GM18868 (cell line): ENCODE measurements around the gene TGFBR1.

Experiments
- ATAC-seq: cut with Tn5 transposase; IDR thresholded peaks from one replicate; pipeline ENCODE4 v1.9.1; 2021; ENCODE audit warnings: mild to moderate bottlenecking, moderate library complexity; ENCODE audit not compliant: unreplicated experiment

Gene TGFBR1

DNA sequence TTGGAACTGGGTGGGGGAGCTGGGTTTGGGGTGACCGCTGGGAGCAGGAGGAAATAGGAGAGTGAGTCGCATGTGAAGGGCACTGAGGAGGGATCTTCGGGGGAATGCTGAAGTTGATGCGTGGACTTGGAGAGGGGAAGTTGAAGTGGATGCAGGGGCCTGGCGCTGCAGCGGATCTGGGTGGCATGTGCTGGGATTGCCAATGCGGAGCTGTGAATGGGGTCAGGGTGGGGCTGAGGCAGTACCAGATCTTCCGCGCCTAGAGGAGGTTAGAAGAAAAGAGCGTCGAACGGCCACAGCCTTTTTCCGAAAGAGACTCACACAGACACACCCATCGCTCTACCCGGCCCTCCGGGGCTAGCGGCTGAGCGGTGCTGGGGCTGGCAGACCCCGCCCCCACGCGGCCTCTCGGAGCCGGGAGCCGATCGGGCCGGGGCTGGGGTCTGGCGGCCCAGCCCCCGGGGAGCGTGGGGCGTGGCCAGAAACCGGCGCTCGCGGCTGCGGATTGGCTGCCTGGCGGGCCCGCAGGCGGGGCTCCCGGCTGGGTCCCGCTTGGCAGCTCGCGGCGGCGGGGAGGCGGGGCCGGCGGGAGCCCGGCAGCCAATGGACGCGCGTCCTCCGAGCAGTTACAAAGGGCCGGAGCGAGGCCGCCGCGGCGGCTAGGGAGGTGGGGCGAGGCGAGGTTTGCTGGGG, at the start of gene TGFBR1:
Gene TGFBR1, plus strand, starts transcription at position 655 of the 693 bp plus-strand sequence. CDS start 93 bp downstream, outside the sequence.
- ATAC-seq: peak; percentile 89

DNA sequence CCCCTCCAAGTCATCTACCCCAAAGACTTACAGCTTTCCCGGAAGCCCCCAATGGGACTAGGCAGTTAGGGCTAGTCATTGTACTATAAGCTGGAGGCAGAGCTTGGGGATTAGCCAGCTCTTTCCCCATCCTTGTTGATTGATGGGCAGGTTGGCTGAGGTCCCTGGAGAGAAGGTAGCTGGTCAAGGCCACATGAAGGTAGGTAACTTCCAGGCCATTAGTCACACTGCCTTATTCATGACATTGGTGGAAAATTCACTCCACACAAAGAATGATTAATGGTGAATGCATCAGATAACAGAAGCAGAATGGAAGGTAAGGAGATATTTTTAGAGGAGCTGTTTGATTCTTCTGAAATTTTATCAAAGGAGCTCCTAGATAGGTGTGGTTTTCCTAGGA, 49.5 kb upstream of the TGFBR1 start:
- ATAC-seq: no peak

DNA sequence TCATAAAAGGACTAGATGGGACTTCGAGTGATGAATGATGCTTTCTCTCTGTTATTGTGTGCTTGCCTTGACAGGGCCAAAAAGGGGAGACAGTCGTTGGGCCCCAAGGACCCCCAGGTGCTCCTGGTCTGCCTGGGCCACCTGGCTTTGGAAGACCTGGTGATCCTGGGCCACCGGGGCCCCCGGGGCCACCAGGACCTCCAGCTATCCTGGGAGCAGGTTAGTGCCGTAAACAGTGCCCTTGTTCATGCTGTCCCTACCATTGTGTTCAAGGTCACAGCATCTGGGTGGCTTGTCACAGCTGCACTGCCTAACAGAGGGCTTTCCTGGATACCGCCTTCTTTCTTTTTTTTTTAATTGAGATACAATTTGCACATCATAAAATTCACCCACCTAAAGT, 48.7 kb upstream of the TGFBR1 start:
- no peak for ATAC-seq

DNA sequence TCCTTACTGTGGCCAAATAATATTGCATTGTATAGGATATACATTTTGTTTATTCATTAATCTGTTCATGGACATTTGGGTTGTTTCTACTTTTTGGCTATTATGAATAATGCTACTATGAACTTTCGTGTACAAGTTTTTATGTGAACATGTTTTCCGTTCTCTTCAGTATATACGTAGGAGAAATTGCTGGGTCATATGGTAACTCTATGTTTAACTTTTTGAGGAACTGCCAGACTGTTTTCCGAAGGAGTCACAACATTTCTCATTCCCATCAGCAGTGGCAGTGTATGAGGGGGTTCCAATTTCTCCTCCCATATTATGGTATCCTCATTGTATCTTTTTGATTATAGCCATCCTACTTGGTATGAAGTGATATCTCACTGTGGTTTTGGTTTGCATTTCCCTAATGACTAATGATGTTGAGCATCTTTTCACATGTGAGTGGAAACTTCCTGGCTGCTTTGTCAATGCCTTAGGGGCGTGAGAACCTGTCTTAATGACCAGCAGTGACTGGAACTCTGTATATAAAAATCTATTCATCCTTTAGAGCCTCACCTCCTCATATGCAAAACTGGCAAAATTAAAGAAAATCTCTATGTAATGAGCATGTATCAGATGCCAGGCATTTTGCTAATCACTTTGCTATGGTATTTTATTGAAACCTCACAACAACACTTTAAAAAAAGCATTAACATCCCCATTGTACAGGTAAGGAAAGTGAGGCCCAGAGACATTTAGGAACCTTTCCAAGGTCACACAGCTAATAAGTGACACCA, 47.8 kb upstream of the TGFBR1 start:
- no peak for ATAC-seq

DNA sequence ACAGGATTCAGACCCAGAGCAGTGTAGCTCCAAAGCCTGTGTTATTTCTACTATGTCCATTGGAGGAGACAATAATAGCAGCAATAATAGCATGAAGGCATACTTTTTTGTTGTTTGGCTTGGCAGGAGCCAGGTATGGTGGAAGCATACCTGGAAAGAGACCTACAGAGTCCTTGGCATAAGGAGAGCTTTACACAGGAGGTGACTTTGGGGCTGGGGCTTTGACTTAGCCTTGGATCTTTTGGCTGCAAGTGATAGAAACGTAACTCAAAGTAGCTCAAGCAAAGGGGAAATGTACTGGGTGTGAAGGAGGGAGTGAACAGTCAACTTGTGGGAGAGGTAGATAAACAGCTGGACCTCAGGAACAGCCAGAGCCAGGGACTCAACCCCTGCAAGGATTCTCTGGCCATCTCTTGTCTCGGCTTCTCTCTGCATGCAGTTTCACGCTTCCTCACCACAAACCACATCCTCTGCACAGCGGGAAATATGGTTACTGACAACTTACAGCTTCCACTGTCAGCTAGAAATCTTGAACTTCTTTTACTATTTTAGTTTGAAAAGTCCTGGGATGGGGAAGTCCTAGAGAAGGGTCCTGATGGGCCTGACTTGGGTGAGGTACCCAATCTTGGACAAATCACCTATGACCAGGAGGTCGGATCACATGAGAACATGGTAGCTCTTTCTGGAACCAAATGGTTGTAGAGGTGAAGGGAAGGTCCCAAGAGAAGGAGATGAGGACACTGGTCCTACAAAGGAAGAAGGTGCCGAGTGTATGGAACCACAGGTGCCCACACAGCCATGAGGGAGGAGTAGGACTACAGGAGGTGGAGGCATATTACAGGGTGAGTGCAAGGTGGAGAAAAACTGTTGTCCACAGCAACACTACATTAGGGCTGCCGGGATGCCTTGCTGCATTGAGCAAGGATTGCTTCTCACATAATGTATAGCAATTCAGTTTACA, 47.0 kb upstream of the TGFBR1 start:
- peak; percentile 71 for ATAC-seq

DNA sequence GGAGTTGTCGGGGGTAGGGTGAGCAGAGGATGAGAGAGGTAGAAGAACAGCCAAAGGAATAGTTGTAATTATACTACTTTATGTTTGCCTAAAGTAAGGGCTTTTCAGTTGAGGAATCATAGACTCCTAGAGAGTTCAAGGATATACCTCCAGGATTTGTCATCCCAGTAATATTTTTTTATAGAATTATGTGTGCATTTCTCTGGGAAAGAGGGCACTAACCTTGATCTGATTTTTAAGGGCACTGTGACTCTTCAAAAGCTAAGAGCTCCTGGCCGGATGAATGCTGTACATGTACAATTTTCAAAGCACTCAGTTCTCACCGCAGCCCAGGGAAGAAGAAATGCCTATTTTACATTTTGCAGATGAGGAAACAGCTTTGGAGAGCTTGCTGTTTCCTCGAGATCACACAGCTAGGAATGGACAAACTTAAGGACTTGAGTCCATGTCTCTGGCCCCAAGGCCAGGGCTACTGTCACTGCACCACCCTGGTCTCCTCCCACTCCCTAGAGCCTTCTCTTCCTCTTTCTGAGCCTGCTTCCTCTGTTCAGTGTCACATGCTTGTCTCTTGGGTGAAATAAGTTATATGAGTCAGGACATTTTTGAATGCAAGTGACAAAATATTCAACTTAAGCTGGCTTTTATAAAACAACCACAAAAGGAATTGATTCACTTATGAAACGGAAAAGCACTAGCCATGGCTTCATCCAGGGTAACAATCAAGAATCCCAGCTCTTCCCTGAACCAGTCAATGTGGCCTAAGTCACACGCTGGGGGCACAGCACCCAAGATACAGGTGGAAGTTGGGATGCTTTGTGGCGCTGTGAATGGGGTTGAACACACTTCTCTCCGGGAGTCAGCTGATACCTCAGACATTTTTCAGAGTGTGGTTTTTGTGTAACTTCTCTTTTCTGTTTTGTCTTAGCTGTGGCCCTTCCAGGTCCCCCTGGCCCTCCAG, 45.7 kb upstream of the TGFBR1 start:
- peak; percentile 80 for ATAC-seq

DNA sequence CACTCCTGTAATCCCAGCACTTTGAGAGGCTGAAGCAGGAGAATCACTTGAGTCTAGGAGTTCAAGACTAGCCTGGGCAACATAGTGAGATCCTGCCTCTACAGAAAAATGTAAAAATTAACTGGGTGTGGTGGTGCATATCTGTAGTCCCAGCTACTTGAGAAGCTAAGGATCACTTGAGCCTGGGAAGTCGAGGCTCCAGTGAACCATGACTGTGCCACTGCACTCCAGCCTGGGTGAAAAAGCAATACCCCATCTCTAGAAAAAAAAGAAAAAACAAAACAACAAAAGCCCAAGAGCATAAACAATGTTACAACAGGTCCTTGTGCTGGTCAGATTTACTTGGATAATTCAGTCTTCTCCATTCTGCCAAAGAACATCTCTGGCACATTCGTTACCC, 44.3 kb upstream of the TGFBR1 start:
- ATAC-seq: no peak

DNA sequence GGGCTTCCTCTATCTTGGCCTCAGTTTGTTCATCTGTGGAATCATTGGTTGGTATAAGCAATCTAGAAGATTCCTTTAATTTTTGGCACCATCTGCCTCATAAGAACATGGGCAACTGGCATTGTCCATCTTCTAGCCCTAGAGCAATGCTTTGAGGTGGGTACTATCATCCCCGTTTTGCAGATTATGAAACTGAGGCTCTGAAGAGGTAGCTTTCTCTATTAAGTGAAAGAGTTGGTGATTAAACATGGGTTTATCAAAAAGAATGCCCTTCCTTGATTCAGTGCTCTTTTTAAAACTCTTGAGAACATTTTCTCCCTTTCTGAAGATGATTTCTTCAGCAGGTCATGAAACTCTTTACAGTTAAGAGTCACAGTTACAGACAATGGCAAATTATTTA, 42.4 kb upstream of the TGFBR1 start:
- ATAC-seq: no peak

DNA sequence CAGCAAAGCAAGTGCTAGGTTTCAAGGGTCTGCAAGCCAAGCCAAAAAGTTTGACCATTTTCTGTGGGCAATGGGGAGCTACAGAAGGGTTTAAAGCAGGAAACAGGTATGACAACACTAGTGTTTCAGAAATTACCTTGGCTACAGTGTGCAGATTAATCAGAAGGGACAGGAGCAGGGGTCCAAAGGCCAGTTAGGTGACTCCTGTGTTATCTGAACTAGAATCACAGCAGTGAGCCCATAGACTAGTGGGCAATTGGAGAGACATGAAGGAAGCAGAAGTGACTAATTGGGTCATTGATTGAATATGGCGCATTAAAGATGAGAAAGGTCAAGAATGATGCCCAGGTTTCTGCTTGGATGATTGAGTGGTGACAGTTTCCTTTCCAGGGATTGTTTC, 41.4 kb upstream of the TGFBR1 start:
- no peak for ATAC-seq

DNA sequence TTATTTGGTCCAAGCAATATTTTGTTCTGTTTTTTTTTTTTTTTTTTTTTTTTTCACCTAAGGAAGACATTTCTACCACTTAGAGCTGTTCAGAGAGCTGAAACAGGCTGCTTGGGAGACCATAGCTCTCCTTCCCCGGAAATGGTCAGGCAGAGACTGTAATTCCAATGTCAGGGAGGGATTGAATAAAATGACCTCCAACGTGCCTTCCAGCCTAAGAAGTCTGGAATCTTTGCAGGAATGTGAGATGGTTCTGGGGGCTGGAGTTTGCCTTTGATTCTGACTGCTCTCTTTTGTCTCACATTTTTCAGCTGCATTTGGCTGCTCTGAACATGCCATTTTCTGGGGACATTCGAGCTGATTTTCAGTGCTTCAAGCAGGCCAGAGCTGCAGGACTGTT, 38.3 kb upstream of the TGFBR1 start:
- no peak for ATAC-seq

DNA sequence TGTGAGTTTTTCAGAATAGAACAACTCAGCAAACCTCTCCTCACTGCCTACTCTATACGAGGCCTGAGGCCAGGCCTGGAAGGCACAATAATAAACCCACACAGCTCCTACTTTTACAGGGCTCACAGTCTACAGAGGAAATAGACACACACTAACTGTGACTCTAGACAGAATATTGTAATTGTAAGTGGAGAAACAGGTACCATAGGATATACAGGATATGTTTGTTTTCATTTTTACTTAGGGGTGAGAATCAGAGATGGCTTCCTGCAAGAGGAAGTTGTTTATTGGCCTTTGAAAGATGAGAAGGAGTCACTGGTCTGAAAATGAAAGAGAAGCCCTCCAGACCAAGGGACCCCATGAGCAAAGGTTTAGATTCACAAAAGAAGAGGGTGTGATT, 35.8 kb upstream of the TGFBR1 start:
- no peak for ATAC-seq

DNA sequence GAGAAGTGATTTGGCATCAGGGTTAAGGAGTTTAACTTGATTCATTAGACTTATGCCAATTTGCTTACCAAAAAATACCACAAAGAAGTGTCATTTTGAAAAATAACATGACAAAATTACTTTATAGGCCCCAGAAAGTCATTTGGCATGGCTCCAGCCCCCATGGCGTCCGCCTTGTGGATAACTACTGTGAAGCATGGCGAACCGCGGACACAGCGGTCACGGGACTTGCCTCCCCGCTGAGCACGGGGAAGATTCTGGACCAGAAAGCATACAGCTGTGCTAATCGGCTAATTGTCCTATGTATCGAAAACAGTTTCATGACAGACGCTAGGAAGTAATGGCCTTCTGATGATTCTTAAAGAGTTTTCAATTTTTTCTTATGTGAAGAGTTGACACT, 35.4 kb upstream of the TGFBR1 start:
- ATAC-seq: no peak

DNA sequence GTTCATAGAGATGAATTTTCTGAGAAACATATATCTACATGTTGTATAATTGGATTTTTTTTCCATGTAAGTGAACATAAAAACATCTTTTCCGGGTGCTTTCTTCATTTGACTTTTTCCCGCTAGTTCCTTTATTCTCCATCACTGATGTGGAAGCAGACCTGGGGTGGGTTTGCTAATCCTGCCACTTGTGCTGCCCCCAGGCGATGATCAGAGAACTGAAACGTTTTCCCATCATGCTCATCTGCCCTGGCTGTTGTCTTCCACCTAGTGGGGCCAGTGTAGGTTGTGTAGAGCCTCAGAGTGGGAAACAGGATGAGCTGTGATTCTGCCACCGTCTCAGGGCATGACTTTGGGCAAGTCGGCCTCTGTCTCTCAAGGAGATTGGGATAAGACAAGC, 34.2 kb upstream of the TGFBR1 start:
- no peak for ATAC-seq

DNA sequence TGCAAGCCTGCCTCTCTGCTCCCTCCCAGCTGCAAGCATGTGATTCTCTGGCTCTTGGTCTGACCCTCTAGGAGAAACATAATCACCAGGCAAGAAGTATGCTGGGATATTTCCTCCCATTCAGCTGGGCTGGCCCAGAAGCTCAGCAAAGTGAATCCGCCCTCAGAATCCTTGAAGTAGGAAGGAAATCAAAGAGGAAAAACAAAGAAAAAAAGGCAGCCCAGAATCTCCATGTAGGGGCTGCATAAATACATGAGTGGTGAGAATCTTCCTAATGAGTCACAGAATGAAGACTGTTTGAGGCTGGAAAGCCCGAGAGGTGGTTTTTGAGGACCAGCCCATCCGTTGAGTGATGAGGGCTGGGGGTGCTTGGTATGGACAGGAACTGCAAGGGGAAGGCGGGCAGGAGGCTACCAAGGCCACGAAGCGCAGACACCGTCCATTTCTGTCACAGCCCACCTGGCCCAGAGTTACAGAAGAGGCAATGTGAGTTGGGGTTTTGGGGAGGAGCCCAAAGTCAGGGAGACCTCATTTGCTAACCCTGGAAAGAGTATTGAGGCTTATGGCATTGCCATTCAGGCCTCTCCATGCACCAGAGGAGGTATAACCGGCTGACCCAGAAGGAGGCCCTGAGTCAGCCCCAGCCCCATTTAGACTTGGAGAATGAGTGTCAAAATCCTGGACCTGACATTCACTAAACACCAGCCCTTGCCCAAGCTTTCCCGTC, 33.4 kb upstream of the TGFBR1 start:
- no peak for ATAC-seq

DNA sequence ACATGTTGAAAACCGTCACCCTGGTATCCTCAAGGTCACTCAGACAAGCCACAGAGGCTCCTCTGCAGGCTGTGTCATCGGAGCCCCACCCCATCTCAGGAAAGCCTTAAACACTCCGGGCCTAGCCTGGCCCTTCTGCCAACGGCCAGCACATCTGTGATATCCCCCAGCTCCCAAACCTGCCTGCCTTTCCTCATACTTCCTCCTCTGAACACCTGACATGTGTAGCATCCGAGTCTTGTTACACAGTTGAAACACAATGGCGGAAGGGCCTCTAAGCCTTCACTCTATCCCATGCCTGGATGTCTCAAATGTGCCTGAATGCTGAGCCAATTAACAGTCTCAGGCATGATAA, 32.9 kb upstream of the TGFBR1 start:
- ATAC-seq: no peak

DNA sequence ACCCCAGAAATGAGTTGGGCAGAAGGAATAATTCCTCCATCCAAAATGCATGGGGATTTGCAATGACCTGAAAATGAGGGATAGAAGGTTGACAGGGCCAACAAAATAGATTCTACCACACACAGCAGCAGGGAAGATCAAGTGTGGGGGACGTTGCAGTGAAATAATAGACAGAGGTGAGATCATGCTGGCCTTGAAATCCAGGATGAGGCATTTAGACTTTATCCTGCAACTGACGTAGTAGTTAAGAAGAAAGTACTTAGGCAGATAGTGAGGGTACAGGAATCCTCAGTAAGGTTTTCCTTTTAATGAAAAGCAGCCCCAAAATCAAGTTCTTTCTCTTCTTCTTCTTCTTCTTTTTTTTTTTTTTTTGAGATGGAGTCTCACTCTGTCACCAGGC, 31.6 kb upstream of the TGFBR1 start:
- no peak for ATAC-seq

DNA sequence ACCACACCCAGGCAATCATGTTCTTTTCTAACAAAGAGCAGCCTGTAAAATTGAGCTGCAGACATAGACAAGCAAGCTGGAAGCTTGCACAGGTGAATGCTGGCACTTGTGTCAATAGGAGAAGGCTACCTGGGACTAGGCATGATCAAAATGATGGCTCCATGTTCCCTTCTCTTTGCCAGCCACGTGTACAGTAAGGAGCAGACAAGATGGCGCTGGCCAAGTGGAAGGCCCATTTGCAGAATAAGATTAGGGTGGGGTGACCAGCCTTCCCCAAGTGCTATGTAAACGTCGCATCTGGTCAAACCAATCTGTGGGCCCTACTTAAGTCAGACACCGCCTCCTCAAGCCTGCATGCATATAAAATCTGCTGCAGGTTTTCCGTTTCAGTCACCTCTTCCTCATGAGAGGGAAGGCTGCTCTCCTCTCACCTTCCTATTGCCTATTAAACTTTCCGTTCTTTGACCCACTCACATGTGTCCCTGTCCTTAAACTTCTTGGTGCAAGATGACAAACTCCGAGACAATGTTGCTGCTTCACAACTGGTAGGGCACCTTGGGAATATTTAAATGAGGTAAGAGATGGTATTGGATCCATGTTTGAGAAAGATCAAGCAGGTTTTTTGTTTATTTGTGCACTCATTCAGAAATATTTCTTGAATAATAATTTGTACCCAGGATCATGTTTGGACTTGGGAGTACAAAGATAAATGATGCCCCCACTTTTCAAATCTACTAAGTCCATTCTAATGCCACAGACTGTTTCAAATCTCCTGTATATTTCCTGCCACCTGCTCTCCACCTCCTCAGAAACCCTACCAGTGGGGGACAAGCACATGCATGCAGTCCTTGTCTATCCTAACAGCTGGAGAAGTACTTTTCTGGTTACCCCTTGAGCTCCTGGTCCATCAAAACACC, 30.7 kb upstream of the TGFBR1 start:
- ATAC-seq: no peak

DNA sequence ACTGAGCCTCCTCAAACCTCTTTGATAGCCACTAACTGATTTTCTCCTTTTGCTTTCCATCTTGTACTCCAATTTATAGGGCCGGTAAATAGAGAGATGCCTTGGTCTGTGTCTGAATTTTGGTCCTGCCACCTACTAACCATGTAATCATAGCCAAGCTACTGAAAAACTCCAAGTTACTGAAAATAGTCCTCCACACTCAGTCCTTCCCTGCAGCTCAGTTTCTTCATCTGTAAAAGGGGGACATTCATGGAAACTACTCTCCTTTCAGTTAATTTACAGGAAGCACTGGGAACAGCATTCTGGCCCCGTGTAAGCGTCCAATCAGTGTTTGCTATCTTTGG, 30.0 kb upstream of the TGFBR1 start:
- ATAC-seq: no peak
